AG08395 (cell line): ENCODE data around the gene ZNF324.
"Not testable (repeated sequence)": the region's sequence is repeated elsewhere in the genome, so short reads cannot be mapped to it uniquely, and the experiment has no call there.

Experiments
- DNase-seq: peaks from one replicate; pipeline ENCODE4 v3.0.0; 2012; ENCODE audit warnings: mixed read lengths, low spot score

The ZNF324 gene

GRCh38 chr19:58471736-58472135, 4.9 kb downstream of the ZNF324 start:
- DNase-seq = no peak

- DNase-seq = no peak
These were observed 6.9 kb downstream of the ZNF324 start for GRCh38 chr19:58473775-58474174.

GRCh38 chr19:58474291-58474996, 7.6 kb downstream of the ZNF324 start:
- DNase-seq = peak; percentile 57

GRCh38 chr19:58474997-58475713, 8.3 kb downstream of the ZNF324 start:
- no peak for DNase-seq

GRCh38 chr19:58475714-58476497, 9.0 kb downstream of the ZNF324 start, which contains the start of gene ZNF446:
Gene ZNF446, plus strand, starts transcription at chr19:58476352. Its CDS starts 867 bp downstream, at chr19:58477219.
- peak; percentile 96 for DNase-seq

- DNase-seq = peak; percentile 45
These were observed 9.7 kb downstream of the ZNF324 start for GRCh38 chr19:58476498-58477015.

GRCh38 chr19:58477130-58477529, 10.2 kb downstream of the ZNF324 start:
- no peak for DNase-seq

GRCh38 chr19:58477871-58478270, 11.0 kb downstream of the ZNF324 start:
- DNase-seq = no peak

- DNase-seq = no peak
These were observed 12.4 kb downstream of the ZNF324 start for GRCh38 chr19:58479303-58479702.

GRCh38 chr19:58479736-58480480, 13.0 kb downstream of the ZNF324 start:
- no peak for DNase-seq

- no peak for DNase-seq
These were observed 13.6 kb downstream of the ZNF324 start for GRCh38 chr19:58480481-58480830.

GRCh38 chr19:58480831-58481230, 14.0 kb downstream of the ZNF324 start:
- no peak for DNase-seq

- DNase-seq = no peak
These were observed 15.5 kb downstream of the ZNF324 start for GRCh38 chr19:58482372-58482771.

- no peak for DNase-seq
These were observed 16.9 kb downstream of the ZNF324 start for GRCh38 chr19:58483776-58484175.

- not testable (repeated sequence) for DNase-seq
These were observed 17.5 kb downstream of the ZNF324 start for GRCh38 chr19:58484349-58484748.

GRCh38 chr19:58491393-58491792, 24.5 kb downstream of the ZNF324 start:
- no peak for DNase-seq

- DNase-seq = no peak
These were observed 25.4 kb downstream of the ZNF324 start for GRCh38 chr19:58492265-58492664.

- no peak for DNase-seq
These were observed 30.8 kb downstream of the ZNF324 start for GRCh38 chr19:58497634-58498170.

- no peak for DNase-seq
These were observed 31.6 kb downstream of the ZNF324 start for GRCh38 chr19:58498316-58499020.

- peak; percentile 100 for DNase-seq
These were observed 32.4 kb downstream of the ZNF324 start for GRCh38 chr19:58499021-58499927.
